C4-2B (cell line): ENCODE measurements around the gene CETN3.

Experiments used
- H3K27ac ChIP-seq: fragments of 450-650 bp; 2 replicates; pipeline ENCODE4 v1.5.1; 2017
- CTCF ChIP-seq: fragments of 450-650 bp; conservative IDR thresholded peaks from 2 replicates; pipeline ENCODE4 v1.5.1; 2017; ENCODE audit warnings: mild to moderate bottlenecking
- ZFX ChIP-seq: fragments of 450-650 bp; IDR thresholded peaks from 2 replicates; pipeline ENCODE4 v1.6.1; 2017

CETN3 gene

GRCh38 chr5:90421136-90421535 lies 11.6 kb upstream of the CETN3 start:
- H3K27ac ChIP-seq, result no peak overlapping the region

GRCh38 chr5:90418214-90418613 lies 8.7 kb upstream of the CETN3 start:
- TF ChIP-seq ZFX (no peak), CTCF (no peak)
- H3K27ac ChIP-seq, result no peak overlapping the region

More at GRCh38 chr5:90421136-90421535, 11.6 kb upstream of the CETN3 start:
- TF ChIP-seq ZFX (no peak), CTCF (peak; percentile 56)

- TF ChIP-seq CTCF, result peak; percentile 8; the same call in 1 of the 2 replicates
- TF ChIP-seq ZFX, result no peak
- peak overlapping the region; percentile 95 for H3K27ac ChIP-seq
Observed at GRCh38 chr5:90410178-90410762, 714 bp upstream of the CETN3 start.

GRCh38 chr5:90408571-90409317 lies 812 bp downstream of the CETN3 start:
- no peak for TF ChIP-seq CTCF
- TF ChIP-seq ZFX, result no peak
- H3K27ac ChIP-seq, result peak overlapping the region; percentile 95

- TF ChIP-seq CTCF (no peak), ZFX (no peak)
- no peak overlapping the region for H3K27ac ChIP-seq
Observed at GRCh38 chr5:90406466-90406865, 3.1 kb downstream of the CETN3 start.

GRCh38 chr5:90402521-90403255 lies 6.9 kb downstream of the CETN3 start:
- no peak for TF ChIP-seq CTCF
- H3K27ac ChIP-seq, result no peak overlapping the region

- no peak overlapping the region for H3K27ac ChIP-seq
- TF ChIP-seq CTCF (no peak), ZFX (no peak)
Observed at GRCh38 chr5:90399251-90399650, 10.3 kb downstream of the CETN3 start.
